ENCODE results near the gene MAML2. TPM values are rescaled to one million over a fixed set of nuclear protein-coding genes. Genes with fewer than 3 reads are reported as not detected.
A peak's percentile ranks its signal among the peaks of the same experiment; 100 is the strongest.

The MAML2 gene
- total RNA-seq, 1 experiment from 2014 or later, result 28.3 TPM

DNA sequence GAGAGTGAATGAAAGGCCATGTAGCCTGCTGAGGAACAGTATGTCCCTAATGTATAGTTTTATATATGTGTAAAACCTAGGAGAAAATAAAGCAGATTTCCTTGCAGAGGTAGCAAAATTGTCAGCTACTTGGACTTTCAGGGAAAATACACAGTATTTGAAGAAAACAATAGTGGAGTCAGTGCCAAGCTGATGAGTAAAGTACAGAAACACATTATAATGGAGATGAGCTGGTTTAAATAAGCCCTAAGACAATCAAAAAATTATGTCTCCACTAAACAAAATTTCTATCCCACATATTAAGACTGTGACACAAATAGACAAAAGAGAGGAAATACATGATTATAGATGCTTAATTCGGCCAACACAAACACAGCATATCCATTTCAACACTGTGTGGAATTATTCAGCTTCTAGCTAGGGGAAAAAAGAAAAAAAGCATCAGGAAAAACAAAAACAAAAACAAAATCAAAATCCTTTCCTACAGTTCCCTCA is 75.9 kb downstream of the MAML2 start:
- H3F3A ChIP-seq (ENCODE audit: insufficient read depth, low read depth), result peaks cover 44% of the 10 kb centered on the region
- ChIA-PET CTCF (no interaction called here), POLR2A (ENCODE audit: unreplicated experiment) (no interaction called here)
- H3K4me3 ChIP-seq, result no peak overlapping the region
- BruUV-seq (replicated peaks), result no TSS peak
- H3K4me1 ChIP-seq (replicated peaks; ENCODE audit: insufficient read depth), result peaks cover 59% of the 10 kb centered on the region
- peaks cover 8% of the 10 kb centered on the region; the same call in 1 of the 2 replicates for H3K9me3 ChIP-seq (ENCODE audit: insufficient read depth, low read depth)
- H3K79me2 ChIP-seq (ENCODE audit: low read depth), result peaks cover 83% of the 10 kb centered on the region
- H2AFZ ChIP-seq, result no peak overlapping the region
- intact Hi-C loops (cut with micrococcal nuclease; ENCODE audit: unreplicated experiment), result no loop called here
- peak overlapping the region; percentile 51 for H3K27ac ChIP-seq
- peaks cover 39% of the 10 kb centered on the region for H3K36me3 ChIP-seq (ENCODE audit: low read depth)
- H3K9me2 ChIP-seq (ENCODE audit: insufficient read depth), result no peaks in the 10 kb centered on the region
- H3K4me2 ChIP-seq, result no peak overlapping the region
- TF ChIP-seq EZH2 (IDR thresholded peaks at IDR 0.05; ENCODE audit: low read depth), result no peak
- TF ChIP-seq, protein P1, sequence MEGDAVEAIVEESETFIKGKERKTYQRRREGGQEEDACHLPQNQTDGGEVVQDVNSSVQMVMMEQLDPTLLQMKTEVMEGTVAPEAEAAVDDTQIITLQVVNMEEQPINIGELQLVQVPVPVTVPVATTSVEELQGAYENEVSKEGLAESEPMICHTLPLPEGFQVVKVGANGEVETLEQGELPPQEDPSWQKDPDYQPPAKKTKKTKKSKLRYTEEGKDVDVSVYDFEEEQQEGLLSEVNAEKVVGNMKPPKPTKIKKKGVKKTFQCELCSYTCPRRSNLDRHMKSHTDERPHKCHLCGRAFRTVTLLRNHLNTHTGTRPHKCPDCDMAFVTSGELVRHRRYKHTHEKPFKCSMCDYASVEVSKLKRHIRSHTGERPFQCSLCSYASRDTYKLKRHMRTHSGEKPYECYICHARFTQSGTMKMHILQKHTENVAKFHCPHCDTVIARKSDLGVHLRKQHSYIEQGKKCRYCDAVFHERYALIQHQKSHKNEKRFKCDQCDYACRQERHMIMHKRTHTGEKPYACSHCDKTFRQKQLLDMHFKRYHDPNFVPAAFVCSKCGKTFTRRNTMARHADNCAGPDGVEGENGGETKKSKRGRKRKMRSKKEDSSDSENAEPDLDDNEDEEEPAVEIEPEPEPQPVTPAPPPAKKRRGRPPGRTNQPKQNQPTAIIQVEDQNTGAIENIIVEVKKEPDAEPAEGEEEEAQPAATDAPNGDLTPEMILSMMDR (conservative IDR thresholded peaks at IDR 0.05), result no peak
- H4K20me1 ChIP-seq (ENCODE audit: insufficient read depth), result no peaks in the 10 kb centered on the region
- no peaks in the 10 kb centered on the region for H3K27me3 ChIP-seq (ENCODE audit: insufficient read depth, low read depth)
- DNase-seq, result no peak

DNA sequence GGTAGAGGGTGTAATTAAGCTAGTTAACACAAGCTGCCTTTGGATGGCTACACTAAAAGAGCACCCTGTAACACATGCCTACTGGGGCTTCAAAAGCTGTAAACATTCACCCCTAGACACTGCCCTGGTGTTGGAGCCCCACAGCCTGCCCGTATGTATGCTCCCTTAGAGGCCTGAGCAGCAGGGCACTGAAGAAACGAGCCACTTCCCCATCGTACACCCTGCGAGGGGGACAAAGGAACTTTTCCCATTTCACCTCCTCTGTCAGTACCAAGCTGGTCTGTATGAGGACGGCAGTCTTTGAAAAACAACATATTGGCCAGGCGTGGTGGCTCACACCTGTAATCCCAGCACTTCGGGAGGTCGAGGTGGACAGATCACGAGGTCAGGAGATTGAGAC is 77.0 kb downstream of the MAML2 start:
- Histone ChIP-seq H4K20me1 (ENCODE audit: insufficient read depth) (no peaks in the 10 kb centered on the region), H3K36me3 (ENCODE audit: low read depth) (peaks cover 39% of the 10 kb centered on the region), H2AFZ (no peak overlapping the region), H3K79me2 (ENCODE audit: low read depth) (peaks cover 84% of the 10 kb centered on the region), H3K4me3 (no peak overlapping the region), H3K9me3 (ENCODE audit: insufficient read depth, low read depth) (peaks cover 2% of the 10 kb centered on the region; the same call in 1 of the 2 replicates), H3K27ac (no peak overlapping the region), H3K4me1 (replicated peaks; ENCODE audit: insufficient read depth) (peaks cover 59% of the 10 kb centered on the region), H3K27me3 (ENCODE audit: insufficient read depth, low read depth) (no peaks in the 10 kb centered on the region), H3K9me2 (ENCODE audit: insufficient read depth) (no peaks in the 10 kb centered on the region; the same call in 1 of the 2 replicates), H3K4me2 (no peak overlapping the region), H3F3A (ENCODE audit: insufficient read depth, low read depth) (peaks cover 43% of the 10 kb centered on the region)
- intact Hi-C loops (cut with micrococcal nuclease; ENCODE audit: unreplicated experiment), result loop anchor here (2.0 kb wide), 1 partner anchor 75 kb away; no protein-coding TSS in a partner anchor
- CTCF ChIA-PET, result no interaction called here
- DNase-seq, result no peak
- no peak for TF ChIP-seq EZH2 (IDR thresholded peaks at IDR 0.05; ENCODE audit: low read depth)
- TF ChIP-seq, protein P1 (conservative IDR thresholded peaks at IDR 0.05), result no peak
- POLR2A ChIA-PET (ENCODE audit: unreplicated experiment), result no interaction called here
- BruUV-seq (replicated peaks), result no TSS peak

DNA sequence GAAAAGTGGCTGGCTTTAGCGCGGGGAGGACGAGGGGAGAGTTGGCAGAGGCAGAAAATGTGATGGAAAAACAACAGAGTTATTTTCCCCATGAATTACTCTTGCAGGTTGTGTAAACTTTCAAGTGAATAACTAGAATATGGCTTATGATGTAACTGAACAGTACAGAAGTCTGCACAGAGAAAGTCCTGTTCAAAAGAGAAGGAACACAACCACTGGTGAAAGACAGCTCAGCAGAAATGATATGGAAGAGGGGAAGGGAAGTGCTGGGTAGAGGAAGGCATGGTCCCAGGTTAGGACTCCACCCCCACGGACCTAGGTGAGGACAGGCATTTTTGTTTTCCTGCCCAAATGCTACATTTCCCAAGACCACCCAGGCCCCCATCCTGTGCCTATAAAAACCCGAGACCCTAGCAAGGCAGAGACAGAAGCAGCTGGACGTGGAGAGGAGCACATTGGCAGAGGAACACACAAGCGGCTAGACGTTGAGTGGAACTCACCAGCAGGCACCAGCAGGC is 77.7 kb downstream of the MAML2 start:
- DNase-seq, result no peak
- Histone ChIP-seq H3K9me3 (ENCODE audit: insufficient read depth, low read depth) (no peaks in the 10 kb centered on the region; the same call in 1 of the 2 replicates), H3K36me3 (ENCODE audit: low read depth) (peaks cover 38% of the 10 kb centered on the region), H3K27me3 (ENCODE audit: insufficient read depth, low read depth) (no peaks in the 10 kb centered on the region), H3K9me2 (ENCODE audit: insufficient read depth) (no peaks in the 10 kb centered on the region; the same call in 1 of the 2 replicates), H3K4me1 (replicated peaks; ENCODE audit: insufficient read depth) (peaks cover 64% of the 10 kb centered on the region), H4K20me1 (ENCODE audit: insufficient read depth) (no peaks in the 10 kb centered on the region), H3K79me2 (ENCODE audit: low read depth) (peaks cover 84% of the 10 kb centered on the region), H3K4me3 (no peak overlapping the region), H3K27ac (peak overlapping the region; percentile 77), H2AFZ (no peak overlapping the region), H3F3A (ENCODE audit: insufficient read depth, low read depth) (peaks cover 50% of the 10 kb centered on the region), H3K4me2 (no peak overlapping the region)
- ChIA-PET CTCF (interaction anchor here (1.4 kb wide), 1 partner anchor 78 kb away, joined by 3 read pairs; the partner anchor contains the start of gene MAML2), POLR2A (ENCODE audit: unreplicated experiment) (no interaction called here)
- BruUV-seq (replicated peaks), result no TSS peak
- intact Hi-C loops (cut with micrococcal nuclease; ENCODE audit: unreplicated experiment), result loop anchor here (2.0 kb wide), 1 partner anchor 76 kb away; no protein-coding TSS in a partner anchor
- TF ChIP-seq, protein P1 (conservative IDR thresholded peaks at IDR 0.05), result no peak
- TF ChIP-seq EZH2 (IDR thresholded peaks at IDR 0.05; ENCODE audit: low read depth), result no peak

Data from PC-9 (cell line).